GM10266 (cell line): ENCODE results near the gene ADGRG6.

Source experiments
- DNase-seq: peaks from one replicate; pipeline ENCODE4 v3.0.0; 2012; ENCODE audit errors: extremely low spot score
- TF ChIP-seq, protein P1 (sequence below): IDR thresholded peaks from 2 replicates; pipeline ENCODE4 v1.5.1; 2012; ENCODE audit warnings: mild to moderate bottlenecking, low read depth; ENCODE audit not compliant: control insufficient read depth, insufficient read depth; ENCODE audit errors: missing control alignments

Gene ADGRG6

GRCh38 chr6:142265476-142265875 lies 36.3 kb upstream of the ADGRG6 start:
- no peak for DNase-seq

DNA sequence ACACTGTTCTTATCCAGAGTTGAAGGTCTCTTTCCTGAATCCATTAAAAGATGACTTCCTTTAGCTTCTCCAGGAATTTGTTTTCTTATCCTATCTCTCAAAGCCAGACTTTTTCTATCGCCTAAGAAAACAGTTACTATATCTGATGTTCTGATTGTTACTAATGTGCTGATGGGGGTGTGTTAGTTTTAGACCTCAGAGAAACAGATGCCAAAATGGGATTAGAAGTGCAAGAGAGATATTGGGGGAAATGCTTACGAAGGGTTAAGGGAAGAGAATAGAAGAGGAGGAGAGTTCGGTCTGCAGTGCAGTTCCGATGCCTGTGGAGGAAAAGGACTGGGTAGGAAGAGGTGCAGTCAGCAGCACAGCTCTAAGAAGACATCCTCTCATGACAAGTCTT lies 35.7 kb upstream of the ADGRG6 start:
- no peak for DNase-seq
- TF ChIP-seq, protein P1, sequence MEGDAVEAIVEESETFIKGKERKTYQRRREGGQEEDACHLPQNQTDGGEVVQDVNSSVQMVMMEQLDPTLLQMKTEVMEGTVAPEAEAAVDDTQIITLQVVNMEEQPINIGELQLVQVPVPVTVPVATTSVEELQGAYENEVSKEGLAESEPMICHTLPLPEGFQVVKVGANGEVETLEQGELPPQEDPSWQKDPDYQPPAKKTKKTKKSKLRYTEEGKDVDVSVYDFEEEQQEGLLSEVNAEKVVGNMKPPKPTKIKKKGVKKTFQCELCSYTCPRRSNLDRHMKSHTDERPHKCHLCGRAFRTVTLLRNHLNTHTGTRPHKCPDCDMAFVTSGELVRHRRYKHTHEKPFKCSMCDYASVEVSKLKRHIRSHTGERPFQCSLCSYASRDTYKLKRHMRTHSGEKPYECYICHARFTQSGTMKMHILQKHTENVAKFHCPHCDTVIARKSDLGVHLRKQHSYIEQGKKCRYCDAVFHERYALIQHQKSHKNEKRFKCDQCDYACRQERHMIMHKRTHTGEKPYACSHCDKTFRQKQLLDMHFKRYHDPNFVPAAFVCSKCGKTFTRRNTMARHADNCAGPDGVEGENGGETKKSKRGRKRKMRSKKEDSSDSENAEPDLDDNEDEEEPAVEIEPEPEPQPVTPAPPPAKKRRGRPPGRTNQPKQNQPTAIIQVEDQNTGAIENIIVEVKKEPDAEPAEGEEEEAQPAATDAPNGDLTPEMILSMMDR = no peak

More at GRCh38 chr6:142265476-142265875, 36.3 kb upstream of the ADGRG6 start:
- TF ChIP-seq, protein P1 = no peak

- no peak for DNase-seq
- TF ChIP-seq, protein P1 = no peak
These were observed 30.3 kb upstream of the ADGRG6 start for GRCh38 chr6:142271476-142271875.

DNA sequence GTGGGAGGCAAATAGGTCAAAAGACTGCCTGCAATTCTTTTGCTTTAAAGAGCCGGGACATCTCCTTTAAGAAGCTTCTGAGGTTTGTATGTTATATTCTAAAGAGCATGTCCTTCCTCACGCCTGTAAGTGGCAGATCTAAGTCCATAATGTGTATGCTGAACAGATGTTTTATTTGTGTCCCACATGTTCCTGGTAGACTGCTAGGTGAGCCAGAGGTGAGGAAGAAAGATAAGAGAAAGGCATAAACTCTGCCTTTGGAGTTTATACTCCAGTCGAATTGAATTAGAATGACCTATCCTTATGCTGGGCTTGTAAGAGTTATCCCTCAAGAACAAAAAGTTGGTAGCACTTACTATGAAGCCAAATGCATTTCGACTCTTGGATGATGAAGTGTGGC lies 27.2 kb upstream of the ADGRG6 start:
- TF ChIP-seq, protein P1 = no peak
- DNase-seq = no peak

DNA sequence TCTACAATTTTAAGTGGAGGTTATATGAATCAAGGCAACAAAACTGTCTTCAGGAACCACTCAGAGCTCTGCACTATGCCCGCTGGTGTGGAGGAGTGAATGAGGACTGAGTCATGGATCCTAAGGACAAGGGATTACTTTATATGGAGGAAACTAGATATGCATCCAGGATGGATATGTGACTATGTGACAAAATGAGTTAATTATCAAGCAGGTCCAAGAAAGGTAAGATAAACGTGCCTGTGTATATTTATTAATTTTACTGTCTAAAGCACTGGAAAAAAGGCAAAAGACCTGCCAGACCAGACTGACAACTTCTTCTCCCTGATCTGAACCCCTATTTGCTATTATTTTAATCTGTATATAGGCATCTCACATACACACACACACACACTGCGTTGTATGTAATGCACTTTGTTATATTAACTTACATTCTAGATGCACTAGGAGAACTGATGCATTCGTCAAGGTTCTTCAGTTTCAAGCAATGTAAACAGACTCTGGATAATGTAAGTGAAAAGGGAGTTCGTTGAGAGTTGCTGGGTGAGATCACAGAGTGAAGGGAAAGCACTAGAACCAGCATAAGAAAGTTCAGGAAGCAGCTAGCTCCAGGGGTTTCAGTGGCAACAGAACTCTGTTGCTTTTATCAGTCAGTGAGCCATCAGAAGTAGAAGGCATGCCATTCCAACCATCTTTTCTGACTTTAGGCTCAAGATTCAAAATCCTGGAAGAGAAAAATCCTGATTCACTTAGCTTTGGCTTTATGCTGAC lies 26.4 kb upstream of the ADGRG6 start:
- no peak for DNase-seq
- TF ChIP-seq, protein P1 = no peak

DNA sequence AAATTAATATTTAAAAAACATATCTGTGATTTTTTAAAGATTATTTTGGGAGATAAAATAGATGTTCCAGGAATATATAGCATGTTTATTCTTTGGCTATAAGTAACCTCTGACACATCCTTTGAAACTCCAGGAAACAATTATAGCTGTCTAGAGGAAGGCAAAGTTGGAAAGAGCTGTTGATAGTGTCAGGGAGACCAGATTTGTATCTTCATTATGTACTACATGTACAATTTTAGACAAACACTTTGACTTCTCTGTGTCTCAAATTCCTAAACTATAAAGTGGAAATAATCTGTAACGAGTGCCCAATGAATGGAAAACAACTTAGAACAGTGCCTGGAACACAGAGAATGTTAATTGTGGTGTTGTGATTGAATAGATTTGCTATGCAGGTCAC lies 25.6 kb upstream of the ADGRG6 start:
- DNase-seq = no peak
- TF ChIP-seq, protein P1 = no peak

- TF ChIP-seq, protein P1 = no peak
- DNase-seq = no peak
These were observed 22.2 kb upstream of the ADGRG6 start for GRCh38 chr6:142279350-142280180.
